Measurements from ENCODE around the gene SUPT4H1. TPM values are rescaled to one million over a fixed set of nuclear protein-coding genes. Genes with fewer than 3 reads are reported as not detected.
"Not testable (repeated sequence)": the region's sequence is repeated elsewhere in the genome, so short reads cannot be mapped to it uniquely, and the experiment has no call there.

The SUPT4H1 gene
- total RNA-seq (2014; rRNA removed; shearing (Covaris generic); ENCODE audit: low replicate concordance), result 50.2 and 64.7 TPM in 2 replicates

DNA sequence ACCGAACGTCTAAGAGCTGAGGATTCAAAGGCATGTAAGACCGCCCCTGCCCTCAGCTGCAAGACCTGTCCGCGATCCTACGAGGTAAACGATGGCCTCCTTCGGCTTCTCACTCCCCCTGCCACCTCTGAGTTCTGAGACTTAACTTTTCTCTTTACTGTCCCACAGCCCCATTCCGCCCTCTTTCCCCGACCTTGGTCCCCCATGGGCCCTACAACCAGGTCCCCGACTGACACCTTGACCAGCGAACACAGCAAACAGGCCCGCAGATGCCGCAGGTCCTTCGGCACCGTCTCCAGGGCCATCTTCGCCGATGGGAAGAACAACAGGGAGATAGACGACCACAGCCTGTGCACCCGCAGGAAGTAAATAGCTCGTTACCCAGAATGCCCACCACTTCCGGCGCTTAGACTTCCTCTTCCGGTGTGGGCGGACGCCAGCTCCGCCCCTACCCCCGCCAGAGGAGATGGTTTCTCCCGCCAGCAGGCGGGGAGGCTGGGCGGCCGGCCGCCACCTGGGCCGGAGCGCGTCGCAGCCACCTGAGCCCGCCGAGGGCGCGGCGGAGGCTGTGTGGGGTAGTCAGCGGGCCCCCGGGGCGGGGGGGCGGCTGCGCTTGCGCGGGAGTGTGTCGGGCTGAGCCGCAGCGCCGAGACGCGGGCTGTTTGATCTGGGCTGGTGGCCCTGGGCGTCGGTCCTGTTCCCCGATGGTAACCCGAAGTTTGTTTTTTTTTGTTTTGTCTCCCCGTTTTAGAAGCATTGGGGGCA is at the start of gene SUPT4H1:
TSS of gene SUPT4H1 (minus strand) at position 371 of the 765 bp plus-strand sequence. CDS start at position 305, 66 bp downstream.
- Histone ChIP-seq H3K9ac (ENCODE audit: low read length) (peak within 1 kb of the TSS; percentile 96), H3K79me2 (ENCODE audit: low read length) (peaks cover 42% of the 10 kb centered on the region), H2AFZ (ENCODE audit: low read length) (no peak within 1 kb of the TSS), H3K27me3 (ENCODE audit: low read length) (no peaks in the 10 kb centered on the region), H3K27ac (ENCODE audit: low read length) (peak within 1 kb of the TSS; percentile 78), H3K4me1 (ENCODE audit: low read length) (peaks cover 22% of the 10 kb centered on the region), H3K9me2 (replicated peaks; ENCODE audit: insufficient read depth, low read length) (no peaks in the 10 kb centered on the region), H3K4me3 (ENCODE audit: low read length) (peak within 1 kb of the TSS; percentile 97), H3K9me3 (ENCODE audit: low read length) (no peaks in the 10 kb centered on the region), H4K20me1 (ENCODE audit: insufficient read depth, low read depth, low read length) (peaks cover 6% of the 10 kb centered on the region; the same call in 1 of the 2 replicates), H3K4me2 (ENCODE audit: low read depth, low read length, poor library complexity, severe bottlenecking) (peak within 1 kb of the TSS; percentile 97), H3K36me3 (ENCODE audit: insufficient read depth, low read length) (peaks cover 29% of the 10 kb centered on the region)
- peak; percentile 98 for DNase-seq

DNA sequence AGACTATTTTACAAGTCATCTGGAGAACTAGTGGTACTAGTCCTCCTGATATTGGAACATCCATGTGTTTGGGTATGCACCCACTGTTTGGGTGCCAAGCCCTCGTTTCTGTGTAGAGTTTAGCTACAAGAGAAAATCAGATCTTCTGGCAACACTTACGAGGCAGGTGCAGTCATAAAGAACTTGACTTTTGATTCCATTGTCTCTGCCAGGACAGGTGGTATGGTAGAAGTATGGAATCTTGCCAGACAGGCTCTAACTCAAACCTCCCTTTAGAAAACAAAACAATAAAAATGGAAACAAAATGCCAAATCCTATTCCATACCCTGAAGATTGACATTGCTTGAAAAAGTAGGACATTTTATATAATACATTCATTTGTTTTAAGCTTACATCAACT is 49.3 kb upstream of the SUPT4H1 start:
- Histone ChIP-seq H3K9me2 (replicated peaks; ENCODE audit: insufficient read depth, low read length) (no peaks in the 10 kb centered on the region), H3K4me2 (ENCODE audit: low read depth, low read length, poor library complexity, severe bottlenecking) (no peak overlapping the region), H3K9me3 (ENCODE audit: low read length) (no peaks in the 10 kb centered on the region), H3K9ac (ENCODE audit: low read length) (no peak overlapping the region), H3K27ac (ENCODE audit: low read length) (no peak overlapping the region), H2AFZ (ENCODE audit: low read length) (no peak overlapping the region), H3K36me3 (ENCODE audit: insufficient read depth, low read length) (no peaks in the 10 kb centered on the region), H3K79me2 (ENCODE audit: low read length) (no peaks in the 10 kb centered on the region), H4K20me1 (ENCODE audit: insufficient read depth, low read depth, low read length) (no peaks in the 10 kb centered on the region), H3K4me1 (ENCODE audit: low read length) (no peaks in the 10 kb centered on the region), H3K27me3 (ENCODE audit: low read length) (no peaks in the 10 kb centered on the region), H3K4me3 (ENCODE audit: low read length) (no peak overlapping the region)
- DNase-seq, result no peak

DNA sequence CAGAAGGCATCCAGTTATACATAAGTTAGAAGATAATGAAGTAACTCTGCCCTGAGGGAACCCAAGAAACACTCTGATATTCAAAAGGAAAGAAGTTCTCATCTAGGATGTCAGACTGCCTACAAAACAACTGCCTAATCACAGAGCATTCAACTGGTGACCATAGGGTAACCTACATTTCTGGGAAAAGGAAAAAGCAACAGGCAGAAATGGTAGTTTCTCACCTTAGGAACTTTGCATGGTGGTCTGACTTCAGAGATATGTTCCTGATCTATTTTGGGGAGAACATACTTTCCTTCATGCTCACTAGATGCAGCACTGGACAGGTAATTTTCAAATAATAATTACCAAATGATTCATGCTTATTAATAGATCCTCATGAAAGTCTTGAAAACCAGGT is 48.8 kb upstream of the SUPT4H1 start:
- Histone ChIP-seq H3K27me3 (ENCODE audit: low read length) (no peaks in the 10 kb centered on the region), H2AFZ (ENCODE audit: low read length) (no peak overlapping the region), H3K9me3 (ENCODE audit: low read length) (no peaks in the 10 kb centered on the region), H3K9me2 (replicated peaks; ENCODE audit: insufficient read depth, low read length) (no peaks in the 10 kb centered on the region), H3K4me1 (ENCODE audit: low read length) (no peaks in the 10 kb centered on the region), H3K4me2 (ENCODE audit: low read depth, low read length, poor library complexity, severe bottlenecking) (no peak overlapping the region), H3K79me2 (ENCODE audit: low read length) (no peaks in the 10 kb centered on the region), H3K36me3 (ENCODE audit: insufficient read depth, low read length) (no peaks in the 10 kb centered on the region), H3K27ac (ENCODE audit: low read length) (no peak overlapping the region), H3K4me3 (ENCODE audit: low read length) (no peak overlapping the region), H3K9ac (ENCODE audit: low read length) (no peak overlapping the region), H4K20me1 (ENCODE audit: insufficient read depth, low read depth, low read length) (no peaks in the 10 kb centered on the region)
- no peak for DNase-seq

DNA sequence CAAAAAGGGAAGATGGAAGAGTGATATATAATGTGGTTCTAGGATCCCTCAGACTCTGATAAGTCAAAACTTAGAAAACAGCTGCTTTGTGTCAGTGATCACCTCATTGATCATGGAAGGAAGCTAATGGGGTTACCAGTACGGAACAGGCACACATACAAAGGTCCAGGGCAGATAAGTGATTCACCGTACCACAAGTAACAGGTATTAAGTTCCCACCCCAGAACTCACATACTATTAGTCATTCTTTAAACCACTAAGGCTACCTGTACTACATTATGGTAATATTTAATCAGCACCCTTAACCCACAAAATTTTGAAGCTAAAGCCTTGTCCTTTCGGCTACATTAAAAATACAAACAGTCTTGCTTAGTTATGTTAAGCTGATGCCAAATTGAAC is 48.0 kb upstream of the SUPT4H1 start:
- Histone ChIP-seq H3K27ac (ENCODE audit: low read length) (no peak overlapping the region), H3K4me1 (ENCODE audit: low read length) (no peaks in the 10 kb centered on the region), H3K4me2 (ENCODE audit: low read depth, low read length, poor library complexity, severe bottlenecking) (no peak overlapping the region)

DNA sequence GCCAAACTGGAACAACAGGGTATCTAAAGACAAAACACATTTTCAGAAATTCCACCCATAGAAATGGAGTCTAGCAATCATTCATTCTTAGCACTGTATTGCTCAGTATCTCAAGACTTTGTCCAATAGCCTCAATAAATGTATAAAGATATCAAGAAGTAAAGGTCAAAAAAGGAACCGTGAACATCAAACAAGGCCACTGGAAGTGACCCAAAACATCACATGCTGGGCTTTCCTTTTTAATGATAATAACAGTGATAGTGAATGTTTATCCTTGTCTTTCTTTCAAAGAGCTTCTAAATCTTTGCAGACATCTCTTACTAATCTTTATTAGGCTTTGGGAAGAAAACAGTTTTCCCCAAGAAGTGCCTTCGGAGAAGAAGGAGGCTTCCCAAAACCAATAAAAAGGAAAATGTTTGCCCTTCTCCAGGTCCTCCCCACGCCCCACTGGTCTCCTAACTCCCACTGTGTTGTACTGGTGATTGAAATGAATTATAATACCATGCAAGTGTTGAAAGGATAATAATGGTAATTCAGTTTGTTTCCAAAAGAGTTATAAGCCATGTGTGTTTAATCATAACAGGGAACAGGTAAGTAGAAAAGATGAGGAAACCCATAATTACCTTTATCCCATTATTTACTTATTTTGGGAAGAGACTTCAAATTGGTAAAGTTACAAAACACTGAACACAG is 46.7 kb upstream of the SUPT4H1 start:
- no peaks in the 10 kb centered on the region for H3K79me2 ChIP-seq (ENCODE audit: low read length)

More for the DNA sequence above, 48.0 kb upstream of the SUPT4H1 start:
- Histone ChIP-seq H3K36me3 (ENCODE audit: insufficient read depth, low read length) (no peaks in the 10 kb centered on the region), H3K9me3 (ENCODE audit: low read length) (no peaks in the 10 kb centered on the region), H2AFZ (ENCODE audit: low read length) (no peak overlapping the region), H3K9ac (ENCODE audit: low read length) (no peak overlapping the region), H3K79me2 (ENCODE audit: low read length) (no peaks in the 10 kb centered on the region), H4K20me1 (ENCODE audit: insufficient read depth, low read depth, low read length) (no peaks in the 10 kb centered on the region), H3K27me3 (ENCODE audit: low read length) (no peaks in the 10 kb centered on the region), H3K9me2 (replicated peaks; ENCODE audit: insufficient read depth, low read length) (no peaks in the 10 kb centered on the region), H3K4me3 (ENCODE audit: low read length) (no peak overlapping the region)
- no peak for DNase-seq

DNA sequence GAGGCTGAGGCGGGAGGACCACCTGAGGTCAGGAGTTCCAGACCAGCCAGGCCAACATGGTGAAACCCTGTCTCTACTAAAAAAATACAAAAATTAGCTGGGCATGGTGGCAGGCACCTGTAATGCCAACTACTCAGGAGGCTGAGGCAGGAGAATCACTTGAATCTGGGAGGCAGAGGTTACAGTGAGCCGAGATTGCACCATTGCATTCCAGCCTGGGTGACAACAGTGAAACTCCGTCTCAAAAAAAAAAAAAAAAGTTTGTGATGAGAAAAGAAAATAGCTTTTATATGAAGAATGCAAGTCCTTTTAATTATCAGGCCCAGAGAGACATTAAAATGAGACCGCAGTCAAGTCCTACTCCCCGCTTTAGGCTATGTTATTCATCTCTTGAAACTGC is 45.4 kb upstream of the SUPT4H1 start:
- not testable (repeated sequence) for H3K4me3 ChIP-seq (ENCODE audit: low read length); H2AFZ ChIP-seq (ENCODE audit: low read length); H4K20me1 ChIP-seq (ENCODE audit: insufficient read depth, low read depth, low read length); H3K36me3 ChIP-seq (ENCODE audit: insufficient read depth, low read length); H3K27me3 ChIP-seq (ENCODE audit: low read length); H3K27ac ChIP-seq (ENCODE audit: low read length); H3K9me2 ChIP-seq (replicated peaks; ENCODE audit: insufficient read depth, low read length); H3K9ac ChIP-seq (ENCODE audit: low read length); H3K9me3 ChIP-seq (ENCODE audit: low read length); H3K4me2 ChIP-seq (ENCODE audit: low read depth, low read length, poor library complexity, severe bottlenecking); H3K79me2 ChIP-seq (ENCODE audit: low read length); DNase-seq; H3K4me1 ChIP-seq (ENCODE audit: low read length)

More for the DNA sequence above, 46.7 kb upstream of the SUPT4H1 start:
- Histone ChIP-seq H3K9me3 (ENCODE audit: low read length) (no peaks in the 10 kb centered on the region), H3K9me2 (replicated peaks; ENCODE audit: insufficient read depth, low read length) (no peaks in the 10 kb centered on the region), H3K27me3 (ENCODE audit: low read length) (no peaks in the 10 kb centered on the region), H3K27ac (ENCODE audit: low read length) (no peak overlapping the region), H4K20me1 (ENCODE audit: insufficient read depth, low read depth, low read length) (no peaks in the 10 kb centered on the region), H2AFZ (ENCODE audit: low read length) (no peak overlapping the region), H3K9ac (ENCODE audit: low read length) (no peak overlapping the region), H3K4me2 (ENCODE audit: low read depth, low read length, poor library complexity, severe bottlenecking) (no peak overlapping the region), H3K4me3 (ENCODE audit: low read length) (no peak overlapping the region), H3K36me3 (ENCODE audit: insufficient read depth, low read length) (no peaks in the 10 kb centered on the region), H3K4me1 (ENCODE audit: low read length) (no peaks in the 10 kb centered on the region)
- no peak for DNase-seq

DNA sequence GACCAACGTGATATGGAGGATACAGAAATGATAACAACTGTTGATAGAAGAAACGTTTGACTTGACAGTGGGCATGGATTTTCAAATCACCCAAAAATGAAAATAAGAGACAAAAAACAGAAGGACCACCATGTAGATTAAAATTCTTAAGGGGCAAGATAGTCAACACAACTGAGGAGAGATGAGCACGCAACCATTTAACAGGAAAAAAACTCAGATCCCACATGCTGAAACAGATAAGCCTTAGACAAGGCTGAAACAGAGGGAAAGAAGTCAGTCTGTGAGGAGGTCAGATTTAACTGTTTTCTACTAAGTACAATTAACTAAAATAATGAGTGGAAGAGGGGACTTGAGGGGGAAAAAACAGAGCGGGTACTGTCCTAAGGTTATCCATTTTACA is 44.2 kb upstream of the SUPT4H1 start:
- DNase-seq, result no peak
- no peaks in the 10 kb centered on the region for H3K4me1 ChIP-seq (ENCODE audit: low read length)
- no peaks in the 10 kb centered on the region for H4K20me1 ChIP-seq (ENCODE audit: insufficient read depth, low read depth, low read length)
- H3K36me3 ChIP-seq (ENCODE audit: insufficient read depth, low read length), result no peaks in the 10 kb centered on the region
- no peaks in the 10 kb centered on the region for H3K9me3 ChIP-seq (ENCODE audit: low read length)
- no peak overlapping the region for H3K4me2 ChIP-seq (ENCODE audit: low read depth, low read length, poor library complexity, severe bottlenecking)
- no peak overlapping the region for H2AFZ ChIP-seq (ENCODE audit: low read length)
- no peak overlapping the region for H3K9ac ChIP-seq (ENCODE audit: low read length)
- H3K27ac ChIP-seq (ENCODE audit: low read length), result no peak overlapping the region
- H3K79me2 ChIP-seq (ENCODE audit: low read length), result no peaks in the 10 kb centered on the region
- no peaks in the 10 kb centered on the region for H3K27me3 ChIP-seq (ENCODE audit: low read length)
- no peak overlapping the region for H3K4me3 ChIP-seq (ENCODE audit: low read length)
- no peaks in the 10 kb centered on the region for H3K9me2 ChIP-seq (replicated peaks; ENCODE audit: insufficient read depth, low read length)

DNA sequence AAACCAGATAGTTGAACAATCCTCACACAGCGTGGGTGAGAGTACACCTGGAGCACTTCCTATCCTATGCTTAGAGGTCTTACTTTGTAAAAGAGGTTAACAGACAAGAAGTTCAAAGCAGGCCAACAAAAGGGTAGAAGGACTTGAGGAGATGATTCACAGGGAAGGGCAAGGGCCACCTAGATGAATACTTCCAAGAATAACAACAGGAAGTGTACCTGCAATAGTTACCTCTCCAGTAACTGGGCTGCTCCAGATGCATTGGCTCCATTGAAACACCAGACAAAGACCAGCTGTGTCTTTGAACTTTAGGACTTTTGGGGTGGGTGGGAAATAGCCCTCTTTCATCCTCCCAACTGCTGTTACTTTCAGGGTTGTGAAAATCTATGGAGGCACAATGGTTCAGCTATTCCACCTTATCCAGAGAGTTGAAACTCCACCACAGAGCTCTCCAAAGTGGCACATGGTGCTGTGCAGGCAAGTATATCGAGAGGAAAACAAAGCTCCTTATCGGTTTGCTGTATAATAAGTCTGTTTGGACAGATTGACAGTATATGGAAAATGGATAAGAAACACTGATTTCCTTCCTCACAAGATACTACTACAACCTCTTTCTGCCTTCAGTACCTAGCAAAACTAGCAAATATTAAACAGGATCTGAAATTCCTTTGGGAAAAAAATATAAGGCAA is 42.7 kb upstream of the SUPT4H1 start:
- Histone ChIP-seq H3K9me3 (ENCODE audit: low read length) (no peaks in the 10 kb centered on the region), H3K4me2 (ENCODE audit: low read depth, low read length, poor library complexity, severe bottlenecking) (no peak overlapping the region), H3K36me3 (ENCODE audit: insufficient read depth, low read length) (no peaks in the 10 kb centered on the region), H4K20me1 (ENCODE audit: insufficient read depth, low read depth, low read length) (no peaks in the 10 kb centered on the region), H3K4me3 (ENCODE audit: low read length) (no peak overlapping the region), H2AFZ (ENCODE audit: low read length) (no peak overlapping the region), H3K9me2 (replicated peaks; ENCODE audit: insufficient read depth, low read length) (no peaks in the 10 kb centered on the region), H3K27ac (ENCODE audit: low read length) (no peak overlapping the region), H3K9ac (ENCODE audit: low read length) (no peak overlapping the region), H3K79me2 (ENCODE audit: low read length) (no peaks in the 10 kb centered on the region), H3K27me3 (ENCODE audit: low read length) (no peaks in the 10 kb centered on the region), H3K4me1 (ENCODE audit: low read length) (peaks cover 3% of the 10 kb centered on the region)
- no peak for DNase-seq

Measured in Karpas-422 (cell line).